Suppressor macrophage treated with lipopolysaccharide for 1 hour (primary cell): Measurements from ENCODE around the gene SETD1B.
"Not testable (repeated sequence)": the region's sequence is repeated elsewhere in the genome, so short reads cannot be mapped to it uniquely, and the experiment has no call there.

Experiments used
- DNase-seq, 3 donors: peaks; one replicate each; pipeline ENCODE4 v3.0.0-alpha.2; 2020 to 2022

The SETD1B gene

GRCh38 chr12:121858662-121859572, 55.1 kb downstream of the SETD1B start, which contains the start of gene HPD:
TSS of gene HPD (minus strand) at chr12:121858859. CDS start at chr12:121858823, 36 bp downstream.
- no peak for DNase-seq

DNA sequence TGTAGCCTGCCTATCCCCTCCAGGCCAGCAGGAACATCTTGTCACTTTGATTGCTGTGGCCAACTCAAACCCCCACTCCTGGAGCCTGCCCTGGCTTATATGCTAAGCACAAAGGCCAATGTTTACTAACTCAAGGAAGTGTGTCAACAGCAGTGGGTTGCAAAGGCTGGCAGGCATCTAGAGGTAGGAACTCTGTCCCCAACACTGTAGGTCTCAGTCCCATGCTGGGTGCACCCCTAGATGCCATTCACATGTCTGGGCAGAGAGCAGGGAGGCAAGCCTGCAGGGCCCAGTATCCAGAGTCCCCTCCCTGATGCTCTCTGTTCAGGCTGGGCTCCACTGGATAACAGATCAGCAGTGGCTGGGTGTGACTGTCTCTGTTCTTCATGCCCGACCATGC, 56.4 kb downstream of the SETD1B start:
- DNase-seq: no peak

- DNase-seq: not testable (repeated sequence)
Measured at GRCh38 chr12:121860699-121861098, 56.9 kb downstream of the SETD1B start.

GRCh38 chr12:121861636-121862254, 57.9 kb downstream of the SETD1B start:
- no peak for DNase-seq

GRCh38 chr12:121866331-121866730, 62.5 kb downstream of the SETD1B start:
- no peak for DNase-seq

DNA sequence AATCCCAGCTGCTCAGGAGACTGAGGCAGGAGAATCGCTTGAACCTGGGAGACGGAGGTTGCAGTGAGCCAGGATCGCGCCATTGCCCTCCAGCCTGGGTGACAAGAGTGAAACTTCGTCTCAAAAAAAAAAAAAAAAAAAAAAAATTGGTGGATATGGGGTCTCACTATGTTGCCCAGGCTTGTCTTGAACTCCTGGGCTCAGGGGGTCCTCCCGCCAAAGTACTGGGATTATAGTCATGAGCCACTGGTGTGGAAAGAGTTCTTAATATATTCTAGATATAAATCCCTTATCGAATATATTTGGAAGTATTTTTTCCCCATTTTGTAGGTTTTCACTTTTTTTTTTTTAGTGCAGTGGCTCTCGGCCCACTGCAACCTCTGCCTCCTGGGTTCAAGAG, 65.4 kb downstream of the SETD1B start:
- not testable (repeated sequence) for DNase-seq

DNA sequence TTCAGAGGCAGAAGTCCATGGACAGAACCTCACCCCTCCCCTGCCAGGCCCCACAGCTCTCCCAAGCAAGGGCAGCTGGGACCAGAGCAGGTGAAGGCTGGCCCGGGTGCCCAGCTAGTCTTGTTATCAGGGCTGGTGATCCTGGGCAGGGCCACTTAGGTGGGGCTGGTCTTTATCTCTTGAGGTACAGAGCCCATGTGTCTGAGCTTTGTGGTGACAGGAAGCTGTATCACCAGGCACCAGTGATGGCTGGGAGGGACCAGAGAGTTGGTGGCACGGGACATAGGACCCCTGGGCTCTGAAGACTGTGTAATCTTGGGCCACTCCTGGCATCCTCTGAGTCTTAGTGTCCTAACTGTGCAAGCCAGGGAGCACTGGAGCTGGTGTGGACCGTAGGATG, 67.7 kb downstream of the SETD1B start:
- DNase-seq: no peak

- DNase-seq: peak in 1 of 3 donors; percentile 20
Measured at GRCh38 chr12:121872546-121873215, 68.9 kb downstream of the SETD1B start.

DNA sequence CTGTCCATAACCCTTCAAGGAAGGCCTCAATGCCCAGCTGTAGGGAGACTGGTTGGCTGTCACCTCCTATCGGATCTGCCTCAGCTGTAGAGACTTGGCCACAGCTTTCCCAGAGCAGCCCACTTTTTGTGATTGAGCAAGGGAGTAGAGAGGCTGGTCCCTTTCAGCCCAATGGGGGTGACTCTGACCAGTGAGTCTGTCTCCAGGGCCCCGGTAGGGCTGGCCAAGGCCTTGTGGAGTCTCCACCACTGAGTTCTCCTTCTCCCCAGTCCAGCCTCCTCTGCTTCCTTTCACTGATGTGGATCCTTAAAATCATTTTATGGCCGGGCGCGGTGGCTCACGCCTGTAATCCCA, 69.4 kb downstream of the SETD1B start:
- peak in 1 of 3 donors; percentile 17 for DNase-seq

DNA sequence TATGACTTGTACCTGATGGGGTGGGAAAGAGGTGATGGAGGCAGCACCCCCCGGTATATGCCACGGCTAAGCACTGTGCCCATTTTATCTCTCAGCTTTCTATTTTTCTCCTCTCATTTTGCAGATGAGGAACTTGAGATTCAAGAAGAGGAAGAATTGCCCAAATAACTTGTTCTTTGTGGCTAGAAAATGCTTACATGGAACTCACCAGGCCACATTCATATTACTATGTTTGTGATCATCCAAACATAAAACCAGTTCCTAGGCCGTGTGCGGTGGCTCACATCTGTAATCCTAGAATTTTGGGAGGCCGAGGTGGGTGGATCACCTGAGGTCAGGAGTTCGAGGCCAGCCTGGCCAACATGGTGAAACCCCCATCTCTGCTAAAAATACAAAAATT, 70.3 kb downstream of the SETD1B start:
- peak in 2 of 3 donors; percentile 48 to 55 for DNase-seq

- no peak for DNase-seq
Measured at GRCh38 chr12:121875582-121875981, 71.8 kb downstream of the SETD1B start.

GRCh38 chr12:121876080-121876447, 72.3 kb downstream of the SETD1B start:
- not testable (repeated sequence) for DNase-seq
